Measurements from ENCODE around the gene CPZ. TPM values are rescaled to one million over a fixed set of nuclear protein-coding genes. Genes with fewer than 3 reads are reported as not detected.

CPZ gene
- total and polyA plus RNA-seq, 10 of the 15 experiments (the other 5 are each of a cell fraction or from before 2014, with no cell fraction given) = not detected

DNA sequence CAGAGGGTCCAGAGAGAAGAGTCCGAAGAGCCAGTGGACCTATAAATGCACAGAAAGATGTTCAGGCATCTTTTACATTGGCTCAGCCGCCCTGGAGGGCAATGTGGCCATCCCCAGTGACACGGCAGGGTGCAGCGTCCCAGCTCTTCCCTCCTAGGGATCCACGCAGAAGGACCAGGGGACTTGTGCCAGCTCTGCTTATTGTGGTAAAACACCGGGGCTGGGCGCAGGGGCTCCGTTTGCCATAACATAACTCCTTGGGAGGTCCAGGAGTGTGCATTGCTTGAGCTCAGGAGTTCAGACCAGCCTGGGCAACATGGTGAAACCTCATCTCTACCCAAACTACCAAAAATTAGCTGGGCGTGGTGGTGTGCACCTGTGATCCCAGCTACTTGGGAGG is 70.2 kb downstream of the CPZ start:
- H3K9ac ChIP-seq (ENCODE audit: control insufficient read depth, insufficient read depth, low read length) = no peak overlapping the region
- H3K79me2 ChIP-seq (ENCODE audit: control insufficient read depth, insufficient read depth, low read length) = no peaks in the 10 kb centered on the region
- RAD21 ChIA-PET (ENCODE audit: unreplicated experiment) = no interaction called here
- SMC1A ChIA-PET (ENCODE audit: uncharacterized antibody, unreplicated experiment) = no interaction called here
- H3K36me3 ChIP-seq (ENCODE audit: control insufficient read depth in 2 of 2, insufficient read depth in 2 of 2, low read length in 1 of 2) = no peaks in the 10 kb centered on the region
- H3K27me3 ChIP-seq (replicated peaks in 1 of 2; ENCODE audit: control insufficient read depth in 2 of 2, insufficient read depth in 2 of 2, low read length in 1 of 2) = no peaks in the 10 kb centered on the region
- no peaks in the 10 kb centered on the region for H4K20me1 ChIP-seq (ENCODE audit: control insufficient read depth, insufficient read depth)
- POLR2A ChIA-PET = no interaction called here
- no TSS peak for BruUV-seq (replicated peaks)
- in situ Hi-C loops (cut with MboI) (no loop called here), intact Hi-C loops (cut with micrococcal nuclease; ENCODE audit: unreplicated experiment) (no loop called here)
- DNase-seq (ENCODE audit: low read depth, low spot score) (no peak), ATAC-seq (no peak), FAIRE-seq (no peak)
- no peaks in the 10 kb centered on the region for H3K4me1 ChIP-seq (ENCODE audit: control insufficient read depth, insufficient read depth, low read length)
- TF ChIP-seq SPI1 (IDR thresholded peaks at IDR 0.05; ENCODE audit: borderline replicate concordance, insufficient read depth, low read depth, low read length) = no peak
- no peak for TF ChIP-seq EGR1 (IDR thresholded peaks at IDR 0.05; ENCODE audit: borderline replicate concordance in 1 of 2, low read depth in 2 of 2, low read length in 2 of 2)
- no peak for TF ChIP-seq POLR2A (IDR thresholded peaks at IDR 0.05; ENCODE audit: low read depth, low read length)
- no peak for TF ChIP-seq IRF4 (IDR thresholded peaks at IDR 0.05; ENCODE audit: low read depth, low read length)
- TF ChIP-seq, protein P1, sequence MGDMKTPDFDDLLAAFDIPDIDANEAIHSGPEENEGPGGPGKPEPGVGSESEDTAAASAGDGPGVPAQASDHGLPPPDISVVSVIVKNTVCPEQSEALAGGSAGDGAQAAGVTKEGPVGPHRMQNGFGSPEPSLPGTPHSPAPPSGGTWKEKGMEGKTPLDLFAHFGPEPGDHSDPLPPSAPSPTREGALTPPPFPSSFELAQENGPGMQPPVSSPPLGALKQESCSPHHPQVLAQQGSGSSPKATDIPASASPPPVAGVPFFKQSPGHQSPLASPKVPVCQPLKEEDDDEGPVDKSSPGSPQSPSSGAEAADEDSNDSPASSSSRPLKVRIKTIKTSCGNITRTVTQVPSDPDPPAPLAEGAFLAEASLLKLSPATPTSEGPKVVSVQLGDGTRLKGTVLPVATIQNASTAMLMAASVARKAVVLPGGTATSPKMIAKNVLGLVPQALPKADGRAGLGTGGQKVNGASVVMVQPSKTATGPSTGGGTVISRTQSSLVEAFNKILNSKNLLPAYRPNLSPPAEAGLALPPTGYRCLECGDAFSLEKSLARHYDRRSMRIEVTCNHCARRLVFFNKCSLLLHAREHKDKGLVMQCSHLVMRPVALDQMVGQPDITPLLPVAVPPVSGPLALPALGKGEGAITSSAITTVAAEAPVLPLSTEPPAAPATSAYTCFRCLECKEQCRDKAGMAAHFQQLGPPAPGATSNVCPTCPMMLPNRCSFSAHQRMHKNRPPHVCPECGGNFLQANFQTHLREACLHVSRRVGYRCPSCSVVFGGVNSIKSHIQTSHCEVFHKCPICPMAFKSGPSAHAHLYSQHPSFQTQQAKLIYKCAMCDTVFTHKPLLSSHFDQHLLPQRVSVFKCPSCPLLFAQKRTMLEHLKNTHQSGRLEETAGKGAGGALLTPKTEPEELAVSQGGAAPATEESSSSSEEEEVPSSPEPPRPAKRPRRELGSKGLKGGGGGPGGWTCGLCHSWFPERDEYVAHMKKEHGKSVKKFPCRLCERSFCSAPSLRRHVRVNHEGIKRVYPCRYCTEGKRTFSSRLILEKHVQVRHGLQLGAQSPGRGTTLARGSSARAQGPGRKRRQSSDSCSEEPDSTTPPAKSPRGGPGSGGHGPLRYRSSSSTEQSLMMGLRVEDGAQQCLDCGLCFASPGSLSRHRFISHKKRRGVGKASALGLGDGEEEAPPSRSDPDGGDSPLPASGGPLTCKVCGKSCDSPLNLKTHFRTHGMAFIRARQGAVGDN (IDR thresholded peaks at IDR 0.05) = no peak
- TF ChIP-seq CHD2 (IDR thresholded peaks at IDR 0.05; ENCODE audit: borderline replicate concordance, low read depth, low read length) = no peak
- no peak for TF ChIP-seq NR2F1 (conservative IDR thresholded peaks at IDR 0.05)
- no peak for TF ChIP-seq RUNX3 (IDR thresholded peaks at IDR 0.05; ENCODE audit: low read length)
- no peak for TF ChIP-seq ZZZ3 (IDR thresholded peaks at IDR 0.05; ENCODE audit: control insufficient read depth, insufficient read length, low read depth)
- no peak for TF ChIP-seq EZH2 (IDR thresholded peaks at IDR 0.05; ENCODE audit: borderline replicate concordance, control insufficient read depth, low read depth, low read length)
- TF ChIP-seq, protein P2, sequence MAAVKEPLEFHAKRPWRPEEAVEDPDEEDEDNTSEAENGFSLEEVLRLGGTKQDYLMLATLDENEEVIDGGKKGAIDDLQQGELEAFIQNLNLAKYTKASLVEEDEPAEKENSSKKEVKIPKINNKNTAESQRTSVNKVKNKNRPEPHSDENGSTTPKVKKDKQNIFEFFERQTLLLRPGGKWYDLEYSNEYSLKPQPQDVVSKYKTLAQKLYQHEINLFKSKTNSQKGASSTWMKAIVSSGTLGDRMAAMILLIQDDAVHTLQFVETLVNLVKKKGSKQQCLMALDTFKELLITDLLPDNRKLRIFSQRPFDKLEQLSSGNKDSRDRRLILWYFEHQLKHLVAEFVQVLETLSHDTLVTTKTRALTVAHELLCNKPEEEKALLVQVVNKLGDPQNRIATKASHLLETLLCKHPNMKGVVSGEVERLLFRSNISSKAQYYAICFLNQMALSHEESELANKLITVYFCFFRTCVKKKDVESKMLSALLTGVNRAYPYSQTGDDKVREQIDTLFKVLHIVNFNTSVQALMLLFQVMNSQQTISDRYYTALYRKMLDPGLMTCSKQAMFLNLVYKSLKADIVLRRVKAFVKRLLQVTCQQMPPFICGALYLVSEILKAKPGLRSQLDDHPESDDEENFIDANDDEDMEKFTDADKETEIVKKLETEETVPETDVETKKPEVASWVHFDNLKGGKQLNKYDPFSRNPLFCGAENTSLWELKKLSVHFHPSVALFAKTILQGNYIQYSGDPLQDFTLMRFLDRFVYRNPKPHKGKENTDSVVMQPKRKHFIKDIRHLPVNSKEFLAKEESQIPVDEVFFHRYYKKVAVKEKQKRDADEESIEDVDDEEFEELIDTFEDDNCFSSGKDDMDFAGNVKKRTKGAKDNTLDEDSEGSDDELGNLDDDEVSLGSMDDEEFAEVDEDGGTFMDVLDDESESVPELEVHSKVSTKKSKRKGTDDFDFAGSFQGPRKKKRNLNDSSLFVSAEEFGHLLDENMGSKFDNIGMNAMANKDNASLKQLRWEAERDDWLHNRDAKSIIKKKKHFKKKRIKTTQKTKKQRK (IDR thresholded peaks at IDR 0.05; ENCODE audit: low read depth, low read length) = no peak
- no peak for TF ChIP-seq RAD51 (IDR thresholded peaks at IDR 0.05)
- no peak for TF ChIP-seq MEF2B (IDR thresholded peaks at IDR 0.05; ENCODE audit: partially characterized antibody, poor library complexity, severe bottlenecking)
- TF ChIP-seq SP1 (IDR thresholded peaks at IDR 0.05; ENCODE audit: low read depth, low read length) = no peak
- no peak for TF ChIP-seq POLR2AphosphoS5 (IDR thresholded peaks at IDR 0.05; ENCODE audit: low read length)
- TF ChIP-seq, protein P3, sequence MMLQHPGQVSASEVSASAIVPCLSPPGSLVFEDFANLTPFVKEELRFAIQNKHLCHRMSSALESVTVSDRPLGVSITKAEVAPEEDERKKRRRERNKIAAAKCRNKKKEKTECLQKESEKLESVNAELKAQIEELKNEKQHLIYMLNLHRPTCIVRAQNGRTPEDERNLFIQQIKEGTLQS (IDR thresholded peaks at IDR 0.05; ENCODE audit: borderline replicate concordance, extremely low read depth, low read depth, low read length) = no peak
- TF ChIP-seq MYB (IDR thresholded peaks at IDR 0.05; ENCODE audit: borderline replicate concordance, low read depth, low read length) = no peak
- TF ChIP-seq CREB1 (IDR thresholded peaks at IDR 0.05; ENCODE audit: low read depth) = no peak
- TF ChIP-seq PAX5 (IDR thresholded peaks at IDR 0.05; ENCODE audit: borderline replicate concordance, low read depth, low read length) = no peak
- CTCF ChIA-PET = no interaction called here
- H3K4me2 ChIP-seq (ENCODE audit: control insufficient read depth, insufficient read depth) = no peak overlapping the region
- H2AFZ ChIP-seq (ENCODE audit: control insufficient read depth, low read depth, low read length) = no peak overlapping the region
- H3K9me3 ChIP-seq (replicated peaks; ENCODE audit: control insufficient read depth, insufficient read depth, low read length) = no peaks in the 10 kb centered on the region
- WGBS (ENCODE audit: insufficient coverage, insufficient replicate concordance, low lambda C conversion rate, missing lambda C conversion rate) = 37% methylated on average over 9 of the region's 9 CpGs
- H3K4me3 ChIP-seq = no peak overlapping the region
- no peak overlapping the region for H3K27ac ChIP-seq (ENCODE audit: control insufficient read depth, insufficient read depth)

Data from GM12878 (cell line).